GM12864 (cell line): ENCODE measurements around the gene AIG1.

ENCODE experiments used
- DNase-seq: peaks from one replicate; pipeline ENCODE4 v3.0.0-alpha.2; 2011; ENCODE audit warnings: low read depth
- H3K4me3 ChIP-seq: 2 replicates; pipeline ENCODE4 v1.5.1; 2011; ENCODE audit warnings: mild to moderate bottlenecking, low read depth, low read length, control low read depth
- CTCF ChIP-seq: IDR thresholded peaks from 2 replicates; pipeline ENCODE4 v1.5.1; 2011; ENCODE audit warnings: low read depth, mild to moderate bottlenecking, moderate library complexity, low read length, control low read depth, inconsistent platforms; ENCODE audit errors: missing control alignments

AIG1 gene

GRCh38 chr6:143112084-143112768 is 51.5 kb downstream of the AIG1 start:
- no peak for DNase-seq
- H3K4me3 ChIP-seq = no peak overlapping the region
- no peak for TF ChIP-seq CTCF

- TF ChIP-seq CTCF = no peak
- no peak for DNase-seq
Observed at GRCh38 chr6:143112837-143113236, 52.1 kb downstream of the AIG1 start.

GRCh38 chr6:143115728-143116127 is 55.0 kb downstream of the AIG1 start:
- no peak for TF ChIP-seq CTCF
- no peak for DNase-seq
- no peak overlapping the region for H3K4me3 ChIP-seq

More at GRCh38 chr6:143112837-143113236, 52.1 kb downstream of the AIG1 start:
- H3K4me3 ChIP-seq = no peak overlapping the region

GRCh38 chr6:143117108-143117507 is 56.4 kb downstream of the AIG1 start:
- no peak for DNase-seq
- no peak for TF ChIP-seq CTCF
- no peak overlapping the region for H3K4me3 ChIP-seq

- DNase-seq = no peak
- TF ChIP-seq CTCF = no peak
- H3K4me3 ChIP-seq = no peak overlapping the region
Observed at GRCh38 chr6:143119260-143119659, 58.6 kb downstream of the AIG1 start.

- TF ChIP-seq CTCF = no peak
- DNase-seq = no peak
- no peak overlapping the region for H3K4me3 ChIP-seq
Observed at GRCh38 chr6:143123081-143123480, 62.4 kb downstream of the AIG1 start.

- DNase-seq = no peak
- H3K4me3 ChIP-seq = no peak overlapping the region
- no peak for TF ChIP-seq CTCF
Observed at GRCh38 chr6:143123941-143124340, 63.3 kb downstream of the AIG1 start.
